CD4-positive, alpha-beta T cell (primary cell): ENCODE data around the gene FAM83F. TPM values are rescaled to one million over a fixed set of nuclear protein-coding genes. Genes with fewer than 3 reads are reported as not detected.

ENCODE experiments used
- ATAC-seq: fragments of 200-7000 bp; cut with Tn5 transposase; one replicate; pipeline ENCODE4 v1.10.0; 2022; ENCODE audit warnings: mild to moderate bottlenecking; ENCODE audit not compliant: poor library complexity
- CTCF ChIA-PET: fragments of 350-600 bp; sonication (Branson Sonifier 250); formaldehyde crosslinking; loops from one replicate; lab custom pipeline; 2021; ENCODE audit warnings: antibody characterized with exemption, inconsistent platforms; lab: Charles Lee
- POLR2A ChIA-PET: fragments of 350-600 bp; sonication (Branson Sonifier 250); formaldehyde crosslinking; loops from one replicate; lab custom pipeline; 2021; ENCODE audit warnings: antibody characterized with exemption, inconsistent platforms; lab: Charles Lee
- DNase-seq, 14 experiments: peaks; one replicate each; pipeline ENCODE4 v3.0.0-alpha.2; 2013 to 2020; ENCODE audit warnings: mixed read lengths in 2 of 14
- H3K27ac ChIP-seq, 2 donors: one replicate each; pipeline versions ENCODE4 v1.5.1 to v1.7.0; 2013; ENCODE audit warnings: low read length in 2 of 2, low read depth in 1 of 2, mild to moderate bottlenecking in 1 of 2
- H3K27me3 ChIP-seq, 2 experiments: 1 replicate in 1 of 2; 2 replicates in 1 of 2; pipeline versions ENCODE4 v1.6.1 to v1.7.0; 2013; ENCODE audit warnings: low read length in 2 of 2, control low read depth in 1 of 2, mild to moderate bottlenecking in 1 of 2, moderate library complexity in 1 of 2; ENCODE audit not compliant: insufficient read depth in 2 of 2, control insufficient read depth in 1 of 2
- H3K36me3 ChIP-seq: one replicate; pipeline ENCODE4 v1.6.1; 2013; ENCODE audit warnings: low read length, control low read depth; ENCODE audit not compliant: insufficient read depth
- H3K4me1 ChIP-seq: one replicate; pipeline ENCODE4 v1.6.1; 2013; ENCODE audit warnings: low read length, control low read depth; ENCODE audit not compliant: insufficient read depth
- H3K4me3 ChIP-seq: one replicate; pipeline ENCODE4 v1.5.1; 2013; ENCODE audit warnings: mild to moderate bottlenecking, low read length, moderate library complexity
- H3K9me3 ChIP-seq, 2 experiments: 1 replicate in 1 of 2; 2 replicates in 1 of 2; pipeline versions ENCODE4 v1.6.1 to v1.7.0; 2013; ENCODE audit warnings: low read length in 2 of 2, mild to moderate bottlenecking in 2 of 2, control low read depth in 1 of 2, moderate library complexity in 1 of 2; ENCODE audit not compliant: control insufficient read depth in 1 of 2, insufficient read depth in 1 of 2
- H3K27ac Mint-ChIP-seq: one replicate; pipeline ENCODE4 v1.8.0; 2020; ENCODE audit warnings: mixed read lengths
- H3K27me3 Mint-ChIP-seq: one replicate; pipeline ENCODE4 v1.8.0; 2021; ENCODE audit warnings: mixed read lengths
- H3K36me3 Mint-ChIP-seq: one replicate; pipeline ENCODE4 v1.8.0; 2021; ENCODE audit warnings: low read depth, mixed read lengths
- H3K4me1 Mint-ChIP-seq: one replicate; pipeline ENCODE4 v1.8.0; 2021; ENCODE audit warnings: low read depth, mixed read lengths
- H3K4me3 Mint-ChIP-seq: one replicate; pipeline ENCODE4 v1.8.0; 2020; ENCODE audit warnings: mild to moderate bottlenecking, mixed read lengths
- H3K9me3 Mint-ChIP-seq: one replicate; pipeline ENCODE4 v1.8.0; 2020; ENCODE audit warnings: mixed read lengths
- intact Hi-C, 2 experiments: fragments of 100-400 bp; cut with DNase I in 1 of 2; cut with micrococcal nuclease in 1 of 2; formaldehyde crosslinking; loops; one replicate each; pipeline versions ENCODE4 v1.15.1 to v1.9.0; 2023 to 2025; cut with DNase I, micrococcal nuclease
- total RNA-seq, 174 experiments: library from RNA in 2 of 174; stranded (reverse) in 2 of 174; gene quantifications; one replicate each; pipeline ENCODE4 v1.2.3 and lab custom pipeline; 2021 to 2026
- TF ChIP-seq, protein P1 (sequence below): fragments of 200-600 bp; IDR thresholded peaks from one replicate; pipeline ENCODE4 v1.8.0; 2022; ENCODE audit warnings: antibody characterized with exemption, mild to moderate bottlenecking

Gene FAM83F
- total RNA-seq, 2 experiments from 2014 or later: 5.2 to 6.8 TPM

DNA sequence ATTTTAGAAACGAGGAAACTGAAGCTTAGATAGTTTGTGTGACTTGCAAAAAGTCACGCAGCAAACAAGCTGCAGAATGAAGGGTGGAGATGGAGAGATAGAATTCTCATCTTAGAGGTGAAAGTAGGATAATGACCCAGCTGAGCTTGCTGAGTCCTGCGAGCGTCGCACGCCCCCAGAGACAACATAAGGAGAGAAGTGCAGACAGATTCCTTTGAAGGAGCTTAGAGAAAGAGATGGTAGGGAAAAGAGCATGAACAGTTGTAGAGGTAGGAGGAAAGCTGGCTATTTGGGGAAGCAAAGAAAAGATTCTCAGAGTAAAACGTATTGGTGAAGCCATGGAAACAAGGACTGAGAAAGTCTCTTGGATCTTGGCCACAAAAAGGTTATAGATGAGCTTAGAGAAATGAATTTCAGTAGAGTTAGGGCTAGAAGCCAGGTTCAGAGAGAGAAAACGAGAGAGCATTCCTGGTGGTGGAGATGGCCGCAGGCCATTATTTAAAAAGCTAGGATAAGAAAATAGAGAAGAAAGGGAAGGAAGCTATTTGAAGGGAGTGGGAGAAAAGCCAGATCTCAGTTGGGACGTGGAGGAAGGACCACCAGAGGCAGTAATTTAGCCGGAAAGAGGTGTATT lies 44.8 kb downstream of the FAM83F start:
- POLR2A ChIA-PET: no interaction called here
- Histone ChIP-seq H3K9me3 (no peaks in the 10 kb centered on the region), H3K27me3 (peaks cover 0 to 6% of the 10 kb centered on the region in 2 experiments), H3K4me1 (peaks cover 9% of the 10 kb centered on the region), H3K36me3 (no peaks in the 10 kb centered on the region), H3K4me3 (no peak overlapping the region), H3K27ac (no peak overlapping the region)
- peaks cover 7% of the 10 kb centered on the region for H3K36me3 Mint-ChIP-seq
- no peak for DNase-seq
- no peak overlapping the region for H3K27ac Mint-ChIP-seq
- TF ChIP-seq, protein P1, sequence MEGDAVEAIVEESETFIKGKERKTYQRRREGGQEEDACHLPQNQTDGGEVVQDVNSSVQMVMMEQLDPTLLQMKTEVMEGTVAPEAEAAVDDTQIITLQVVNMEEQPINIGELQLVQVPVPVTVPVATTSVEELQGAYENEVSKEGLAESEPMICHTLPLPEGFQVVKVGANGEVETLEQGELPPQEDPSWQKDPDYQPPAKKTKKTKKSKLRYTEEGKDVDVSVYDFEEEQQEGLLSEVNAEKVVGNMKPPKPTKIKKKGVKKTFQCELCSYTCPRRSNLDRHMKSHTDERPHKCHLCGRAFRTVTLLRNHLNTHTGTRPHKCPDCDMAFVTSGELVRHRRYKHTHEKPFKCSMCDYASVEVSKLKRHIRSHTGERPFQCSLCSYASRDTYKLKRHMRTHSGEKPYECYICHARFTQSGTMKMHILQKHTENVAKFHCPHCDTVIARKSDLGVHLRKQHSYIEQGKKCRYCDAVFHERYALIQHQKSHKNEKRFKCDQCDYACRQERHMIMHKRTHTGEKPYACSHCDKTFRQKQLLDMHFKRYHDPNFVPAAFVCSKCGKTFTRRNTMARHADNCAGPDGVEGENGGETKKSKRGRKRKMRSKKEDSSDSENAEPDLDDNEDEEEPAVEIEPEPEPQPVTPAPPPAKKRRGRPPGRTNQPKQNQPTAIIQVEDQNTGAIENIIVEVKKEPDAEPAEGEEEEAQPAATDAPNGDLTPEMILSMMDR: no peak
- ATAC-seq: no peak
- H3K4me1 Mint-ChIP-seq: peaks cover 14% of the 10 kb centered on the region
- intact Hi-C loops: loop anchor here in 1 of 2 experiments (10.0 kb wide), 3 partner anchors 635 to 885 kb away; partner anchors contain the start of genes CBX7 and SYNGR1
- no peak overlapping the region for H3K4me3 Mint-ChIP-seq
- H3K27me3 Mint-ChIP-seq: peaks cover 12% of the 10 kb centered on the region
- CTCF ChIA-PET: interaction anchor here (1.1 to 2.5 kb wide), 3 partner anchors 15 to 505 kb away, joined by 3 to 8 read pairs (median 4); no protein-coding TSS in a partner anchor
- no peaks in the 10 kb centered on the region for H3K9me3 Mint-ChIP-seq

DNA sequence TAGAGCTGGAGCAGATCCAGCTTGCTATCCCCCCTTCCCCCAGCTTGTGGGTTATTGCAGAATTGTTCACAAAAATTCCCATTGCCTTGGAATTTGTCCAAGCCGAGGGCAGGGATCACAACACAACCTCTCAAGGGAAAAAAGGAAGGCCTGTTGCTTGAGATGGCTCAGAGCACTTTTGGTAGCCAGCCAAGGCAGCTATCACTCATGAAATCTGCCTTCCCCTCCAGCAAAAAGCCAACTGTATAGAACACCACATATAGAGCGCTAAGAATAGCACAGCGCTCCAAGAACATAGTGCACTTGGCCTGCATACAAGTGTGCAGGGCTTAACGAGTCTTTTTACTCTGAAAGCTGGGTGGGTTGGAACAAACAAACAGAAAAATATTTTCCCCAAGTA lies 46.2 kb downstream of the FAM83F start:
- Mint-ChIP-seq H3K4me1 (peaks cover 19% of the 10 kb centered on the region), H3K36me3 (peaks cover 9% of the 10 kb centered on the region), H3K27me3 (peaks cover 12% of the 10 kb centered on the region), H3K9me3 (no peaks in the 10 kb centered on the region), H3K4me3 (peak overlapping the region; percentile 28), H3K27ac (peak overlapping the region; percentile 59)
- Histone ChIP-seq H3K27ac (no peak overlapping the region), H3K9me3 (no peaks in the 10 kb centered on the region), H3K27me3 (peaks cover 0 to 6% of the 10 kb centered on the region in 2 experiments), H3K36me3 (no peaks in the 10 kb centered on the region), H3K4me1 (peaks cover 13% of the 10 kb centered on the region), H3K4me3 (no peak overlapping the region)
- intact Hi-C loops: loop anchor here in 1 of 2 experiments (10.0 kb wide), 2 partner anchors 636 to 886 kb away; partner anchors contain the start of gene CBX7
- TF ChIP-seq, protein P1: no peak
- no peak for DNase-seq
- POLR2A ChIA-PET: no interaction called here
- CTCF ChIA-PET: interaction anchor here (1.1 kb wide), 1 partner anchor 307 kb away, joined by 3 read pairs; no protein-coding TSS in a partner anchor
- no peak for ATAC-seq

DNA sequence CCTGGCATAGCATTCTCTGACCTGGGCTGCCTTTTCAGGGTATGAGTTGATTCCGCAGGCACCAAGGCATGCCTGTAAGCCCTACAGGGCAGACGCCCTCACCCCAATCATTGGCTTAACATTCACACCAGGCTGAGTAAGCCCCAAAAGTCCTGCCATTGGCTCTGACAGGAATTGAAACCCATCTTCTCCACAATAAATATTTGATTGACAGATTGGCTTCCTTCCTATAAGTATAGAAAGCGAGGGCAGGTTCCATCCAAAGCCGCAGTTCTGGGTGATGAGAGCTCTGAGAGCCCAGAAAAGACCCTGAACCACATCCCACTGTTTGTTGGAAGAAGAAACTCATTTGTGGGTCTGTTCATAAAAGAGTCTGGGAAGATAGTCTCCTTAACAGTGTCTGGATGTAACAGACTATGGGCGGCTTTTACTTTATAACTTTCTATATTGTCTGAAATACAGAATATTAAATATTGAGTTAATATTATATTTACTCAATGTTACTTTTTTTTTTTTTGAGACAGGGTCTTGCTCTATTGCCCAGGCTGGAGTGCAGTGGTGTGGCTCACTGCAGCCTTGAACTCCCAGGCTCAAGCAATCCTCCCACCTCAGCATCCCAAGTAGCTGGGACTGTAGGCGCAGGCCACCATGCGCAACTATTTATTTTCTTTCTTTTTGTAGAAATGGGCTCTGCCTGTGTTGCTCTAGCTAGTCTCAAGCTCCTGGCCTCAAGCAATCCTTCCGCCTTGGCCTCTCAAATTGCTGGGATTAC lies 46.8 kb downstream of the FAM83F start:
- Mint-ChIP-seq H3K9me3 (no peaks in the 10 kb centered on the region), H3K4me3 (no peak overlapping the region), H3K36me3 (peaks cover 9% of the 10 kb centered on the region), H3K4me1 (peaks cover 23% of the 10 kb centered on the region), H3K27ac (peak overlapping the region; percentile 59), H3K27me3 (peaks cover 12% of the 10 kb centered on the region)
- ATAC-seq (no peak), DNase-seq (no peak)
- H3K36me3 ChIP-seq: no peaks in the 10 kb centered on the region
- H3K4me3 ChIP-seq: no peak overlapping the region
- intact Hi-C loops: loop anchor here in 1 of 2 experiments (10.0 kb wide), 2 partner anchors 637 to 887 kb away; partner anchors contain the start of gene CBX7
- TF ChIP-seq, protein P1: no peak
- ChIA-PET POLR2A (no interaction called here), CTCF (interaction anchor here (1.1 kb wide), 1 partner anchor 307 kb away, joined by 3 read pairs; no protein-coding TSS in a partner anchor)
- H3K27ac ChIP-seq: no peak overlapping the region
- peaks cover 19% of the 10 kb centered on the region for H3K4me1 ChIP-seq
- H3K27me3 ChIP-seq: peaks cover 0 to 6% of the 10 kb centered on the region in 2 experiments
- H3K9me3 ChIP-seq: no peaks in the 10 kb centered on the region
